ENCODE measurements around the gene CCNK.

The CCNK gene

DNA sequence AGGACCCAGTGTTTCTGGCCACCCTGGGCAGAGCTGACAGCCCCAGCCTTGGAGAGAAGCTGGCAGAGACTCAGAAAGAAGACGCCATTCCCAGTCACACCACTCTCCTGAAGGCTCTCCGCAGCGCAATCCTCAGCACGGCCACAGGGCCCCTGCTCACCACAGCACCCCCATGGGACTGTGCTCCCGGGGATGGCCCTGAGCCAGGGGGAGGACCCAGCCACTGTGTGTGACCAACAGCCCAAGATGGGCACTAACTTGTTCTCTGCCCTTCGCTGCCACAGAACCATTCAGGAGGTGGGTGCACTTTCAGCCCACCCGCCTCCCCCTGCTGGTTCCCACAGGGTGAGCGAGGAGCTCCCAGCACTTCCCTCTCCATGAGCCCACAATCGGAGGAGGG lies 57.1 kb downstream of the CCNK start:
- DNase-seq = no peak

DNA sequence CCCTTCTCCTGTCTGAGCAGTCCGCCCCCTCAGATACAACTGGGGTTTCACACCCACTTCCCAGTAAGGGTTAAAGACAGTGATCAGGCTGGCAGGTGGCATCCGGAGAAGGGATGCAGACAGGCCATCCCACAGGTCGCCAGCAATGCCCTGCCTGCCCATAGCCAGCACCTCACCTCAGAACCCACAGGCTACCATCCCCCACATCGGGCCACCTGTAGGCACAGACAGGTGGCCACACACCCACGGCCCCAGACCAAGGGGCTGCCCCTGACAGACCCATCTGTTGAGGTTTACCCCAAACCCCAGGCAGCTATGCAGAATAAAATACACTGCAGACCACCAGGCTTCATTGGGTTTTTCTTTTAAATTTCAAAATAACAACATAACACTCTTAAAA lies 57.5 kb downstream of the CCNK start:
- DNase-seq = no peak

DNA sequence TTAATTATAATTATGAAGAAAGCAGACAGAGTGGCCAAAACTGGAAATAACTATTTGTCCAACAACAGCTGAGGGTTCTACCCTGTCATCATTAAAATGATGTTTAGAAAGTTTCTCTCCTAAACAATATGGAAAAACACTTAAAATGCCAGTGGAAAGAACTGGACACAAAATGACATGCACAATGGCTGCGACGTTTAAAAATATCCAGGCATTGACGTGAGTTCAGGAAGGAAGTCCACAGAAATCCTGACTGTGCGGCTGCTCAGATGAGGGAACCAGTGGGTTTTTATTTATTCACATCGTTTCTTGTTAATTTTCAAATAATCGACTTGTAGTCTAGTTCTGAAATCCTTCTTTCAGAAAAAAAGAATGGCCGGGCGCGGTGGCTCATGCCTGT lies 58.3 kb downstream of the CCNK start:
- no peak for DNase-seq

DNA sequence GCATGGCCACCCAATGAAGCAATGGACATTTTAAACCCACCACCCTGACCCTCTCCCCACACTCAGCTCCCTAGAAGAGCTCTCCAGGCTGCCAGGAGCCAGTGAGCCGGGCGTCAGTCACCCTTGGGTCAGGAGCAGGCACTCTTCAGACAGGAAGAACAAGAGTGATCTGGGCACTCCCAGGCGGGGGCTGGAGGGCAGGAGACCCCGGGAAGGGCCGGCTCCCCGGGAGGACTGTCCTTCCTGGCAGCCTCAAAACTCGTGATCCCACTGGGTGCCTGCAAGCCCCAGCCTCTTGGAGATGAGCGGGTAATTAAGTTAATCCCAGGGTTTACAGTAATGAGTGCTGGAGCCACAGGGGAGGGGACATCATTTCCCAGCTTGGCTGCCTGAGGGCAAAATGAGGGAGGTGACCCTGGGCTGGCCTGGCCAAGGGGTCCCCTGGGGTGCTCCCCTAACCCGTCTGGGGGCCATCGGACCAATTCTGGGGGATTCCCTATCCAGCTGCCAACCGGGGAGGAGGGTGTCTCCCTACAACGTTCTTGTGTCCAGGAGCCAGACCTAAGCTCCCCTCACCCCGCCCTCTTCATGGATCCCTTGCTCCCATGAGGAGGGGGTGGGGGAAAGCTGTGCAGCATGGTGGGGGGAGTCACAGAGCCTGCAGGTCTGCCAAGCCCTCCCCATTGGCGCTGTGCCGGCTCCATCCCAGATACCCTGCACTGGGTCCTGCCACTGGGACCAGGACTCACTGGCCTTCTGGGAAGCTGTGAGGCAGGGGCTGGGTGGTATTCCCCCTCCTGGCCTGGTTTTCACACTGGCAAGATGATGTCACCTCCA lies 59.2 kb downstream of the CCNK start:
- DNase-seq = no peak

DNA sequence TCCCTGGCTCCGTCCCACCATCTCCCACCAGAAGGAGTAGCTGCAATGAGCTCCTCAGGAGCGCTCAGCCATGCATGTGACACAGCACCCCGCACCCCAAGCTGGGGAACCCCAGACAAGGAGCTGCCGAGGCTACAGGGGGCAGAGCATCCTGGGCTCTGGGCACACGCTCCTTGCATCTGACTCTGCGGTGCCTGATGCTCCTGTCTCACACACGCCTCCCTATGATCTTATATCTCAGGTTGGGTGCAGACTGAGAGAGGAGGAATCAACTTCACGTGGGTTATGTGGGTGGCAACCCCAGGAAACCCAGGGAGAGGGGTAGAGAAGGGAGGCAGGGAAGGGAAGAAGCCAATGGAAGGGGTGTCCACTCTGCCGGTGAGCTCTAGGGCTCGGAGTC lies 60.0 kb downstream of the CCNK start:
- no peak for DNase-seq

DNA sequence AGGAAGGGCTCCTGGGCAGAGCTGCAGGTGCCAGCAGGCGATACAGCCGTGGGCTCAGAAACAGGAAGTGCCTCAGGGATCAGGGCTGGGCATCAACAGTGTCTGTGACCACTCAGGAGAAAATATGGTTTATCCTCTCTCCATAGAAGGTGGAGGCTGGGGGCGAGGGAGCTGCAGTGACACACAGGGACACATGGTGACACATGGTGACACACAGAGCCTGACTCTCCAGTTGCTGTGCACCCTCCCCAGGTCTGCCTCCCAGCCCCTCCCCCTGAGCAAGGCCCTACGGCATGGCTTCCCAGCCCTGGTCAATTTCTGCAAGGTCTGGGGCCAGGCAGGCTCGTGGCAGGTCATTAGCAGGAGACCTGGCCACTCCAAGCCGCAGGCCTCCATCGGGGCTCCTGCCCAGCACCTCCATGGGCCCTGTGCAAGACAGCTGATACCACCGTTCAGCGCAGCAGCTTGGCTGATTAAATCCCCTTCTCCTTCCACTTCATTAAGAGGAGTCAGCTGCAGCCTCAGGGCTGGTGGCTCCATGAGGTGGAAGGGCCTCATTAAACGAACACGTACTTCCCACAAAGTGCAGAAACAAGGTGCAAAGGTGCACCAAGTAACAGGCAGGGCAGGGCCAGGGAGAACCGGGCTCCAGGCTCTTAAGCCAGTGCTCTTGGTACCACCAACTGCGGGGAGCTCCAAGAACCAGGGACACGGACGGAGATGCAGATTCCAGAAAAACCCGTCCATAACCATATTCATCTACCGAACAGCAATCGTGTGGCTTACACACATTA lies 60.7 kb downstream of the CCNK start:
- no peak for DNase-seq

DNA sequence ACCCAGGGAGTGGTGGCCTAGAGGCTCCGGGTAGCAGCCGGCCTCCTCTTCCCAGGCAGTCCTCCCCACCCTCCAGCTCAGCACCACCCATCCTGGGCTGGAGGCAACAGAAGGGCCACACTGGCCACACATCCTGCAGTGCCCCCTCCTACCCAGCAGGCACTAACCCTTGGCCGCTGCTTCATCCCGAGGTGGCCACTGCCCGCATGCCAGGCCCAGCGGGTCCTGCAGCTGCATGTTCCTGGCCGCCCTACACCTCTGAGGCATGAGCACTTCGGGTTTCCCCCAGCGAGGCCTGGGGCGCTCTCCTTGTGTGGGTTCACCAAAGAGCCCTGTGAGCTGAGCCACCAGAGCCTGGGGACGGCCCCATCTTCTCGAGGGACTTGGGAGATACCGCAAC lies 61.4 kb downstream of the CCNK start:
- DNase-seq = no peak

DNA sequence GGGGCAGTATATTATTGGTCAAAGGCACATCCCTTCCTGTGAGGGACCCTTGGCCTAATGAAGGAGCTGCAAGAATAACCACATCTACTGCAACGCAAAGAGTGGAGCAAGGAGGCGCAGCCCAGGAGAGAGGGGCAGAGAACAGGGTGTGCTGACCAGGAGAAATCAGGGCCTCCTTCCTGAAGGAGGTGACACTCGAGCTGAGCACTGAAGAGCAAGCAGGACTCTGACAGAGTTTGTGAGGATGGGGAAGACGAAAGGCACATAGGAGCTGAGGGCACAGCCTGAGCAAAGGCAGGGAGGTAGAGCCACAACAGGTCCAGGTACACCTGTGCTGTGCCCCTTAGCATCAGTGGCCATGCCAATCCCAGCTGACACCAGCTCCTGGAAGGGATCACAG lies 62.2 kb downstream of the CCNK start:
- no peak for DNase-seq

DNA sequence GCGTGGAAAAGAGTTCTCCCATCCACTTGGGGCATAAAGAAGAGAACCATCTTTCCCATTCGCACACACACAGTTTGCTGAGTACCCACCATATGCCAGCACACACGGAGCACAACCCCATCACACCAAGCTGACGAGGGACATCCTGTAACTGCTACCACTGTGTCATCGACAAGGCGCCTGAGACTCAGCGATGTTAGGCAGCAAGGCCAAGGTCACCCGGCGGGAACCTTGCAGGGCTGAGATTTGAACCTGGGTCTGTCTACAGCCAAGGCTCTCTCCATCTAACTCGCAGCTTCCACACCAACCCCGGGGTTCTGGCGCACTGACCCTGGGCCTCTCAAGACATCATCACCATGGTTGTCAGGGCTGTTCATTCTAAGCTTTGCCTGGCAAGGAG lies 62.8 kb downstream of the CCNK start:
- no peak for DNase-seq

DNA sequence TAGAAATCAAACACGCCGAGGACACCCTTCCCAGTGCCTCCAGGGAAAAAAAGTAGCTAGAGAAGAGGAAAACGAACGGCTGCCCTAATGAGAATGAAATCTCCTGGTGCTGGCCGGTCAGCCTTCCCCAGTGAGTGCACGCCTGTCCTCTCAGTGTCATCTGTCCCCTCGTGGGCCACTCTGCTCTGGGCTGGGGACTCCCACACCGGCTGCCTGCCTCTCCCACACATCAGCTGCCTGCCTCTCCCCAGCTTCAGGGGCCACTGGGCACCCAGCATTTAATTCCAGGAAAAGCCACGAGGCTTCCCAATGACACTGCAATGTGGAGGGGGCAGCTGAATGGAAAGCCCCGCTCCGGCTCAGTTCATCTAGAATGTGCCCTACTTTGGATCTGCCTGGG lies 63.8 kb downstream of the CCNK start:
- DNase-seq = no peak

DNA sequence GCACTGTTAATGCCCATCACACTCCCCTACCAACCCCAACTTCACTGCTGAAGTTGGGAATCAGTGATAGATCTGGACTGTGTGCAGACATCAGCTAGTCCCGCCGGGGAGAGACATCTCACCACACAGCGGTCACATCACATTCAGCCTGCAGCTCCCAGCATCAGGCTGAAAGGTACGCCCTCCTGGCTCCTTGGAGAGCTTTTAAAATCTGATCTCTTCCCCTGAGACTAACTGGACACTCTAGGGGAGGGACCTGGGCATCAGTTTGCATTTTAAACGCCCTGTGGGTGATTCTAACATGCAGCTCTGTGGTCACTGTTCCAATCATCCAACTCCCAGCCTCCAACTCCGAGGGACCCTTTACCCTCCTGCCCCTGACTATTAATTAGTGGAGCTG lies 64.4 kb downstream of the CCNK start:
- no peak for DNase-seq

DNA sequence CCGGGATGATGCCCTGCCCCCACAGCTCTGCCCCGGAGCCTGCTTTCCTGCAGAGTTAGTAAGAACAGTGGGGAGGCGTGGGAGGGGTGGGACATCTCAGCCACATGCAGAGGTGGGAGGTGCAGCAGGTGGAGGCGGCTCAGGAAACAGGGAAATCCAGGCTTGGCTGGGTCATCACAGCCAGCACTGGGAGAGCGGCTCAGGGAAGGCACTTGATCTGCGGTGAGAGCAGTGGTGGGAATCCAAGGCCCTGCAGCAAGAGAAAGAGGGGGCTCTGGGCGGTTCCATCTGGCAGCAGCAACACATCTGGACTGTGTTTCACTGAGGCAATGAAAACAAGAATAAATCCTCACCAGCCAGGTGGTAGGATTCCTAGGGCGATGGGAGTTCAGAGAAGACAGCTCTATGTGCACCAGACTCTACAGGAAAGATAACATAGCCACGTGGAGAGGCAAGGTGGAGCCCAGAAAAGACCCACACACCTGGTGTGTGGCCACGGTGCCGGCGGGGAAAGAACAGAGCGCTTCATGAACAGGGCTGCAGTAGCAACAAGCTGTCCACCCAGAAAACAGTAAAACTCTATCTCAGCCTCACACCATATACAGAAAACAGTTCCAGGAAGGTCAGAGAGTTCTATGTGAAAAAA lies 65.1 kb downstream of the CCNK start:
- no peak for DNase-seq

DNA sequence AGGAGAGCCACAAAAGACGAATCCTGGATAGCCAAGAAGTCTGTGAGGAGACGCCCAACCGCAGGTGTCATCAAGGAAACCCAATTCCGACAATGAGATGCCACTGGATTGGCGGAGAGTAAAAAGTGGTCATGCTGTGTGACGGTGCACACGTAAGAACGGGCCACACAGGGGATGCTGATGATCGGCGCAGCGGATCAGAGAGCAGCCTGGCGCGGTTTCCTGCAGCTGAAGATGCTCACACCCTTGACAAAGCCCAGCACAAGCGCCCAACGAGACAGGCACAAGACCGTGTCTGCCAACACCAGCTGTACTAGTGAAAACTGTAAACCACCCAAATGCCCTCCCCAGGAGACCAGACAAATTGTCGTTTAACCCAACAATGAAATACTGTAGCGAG lies 67.0 kb downstream of the CCNK start:
- no peak for DNase-seq

DNA sequence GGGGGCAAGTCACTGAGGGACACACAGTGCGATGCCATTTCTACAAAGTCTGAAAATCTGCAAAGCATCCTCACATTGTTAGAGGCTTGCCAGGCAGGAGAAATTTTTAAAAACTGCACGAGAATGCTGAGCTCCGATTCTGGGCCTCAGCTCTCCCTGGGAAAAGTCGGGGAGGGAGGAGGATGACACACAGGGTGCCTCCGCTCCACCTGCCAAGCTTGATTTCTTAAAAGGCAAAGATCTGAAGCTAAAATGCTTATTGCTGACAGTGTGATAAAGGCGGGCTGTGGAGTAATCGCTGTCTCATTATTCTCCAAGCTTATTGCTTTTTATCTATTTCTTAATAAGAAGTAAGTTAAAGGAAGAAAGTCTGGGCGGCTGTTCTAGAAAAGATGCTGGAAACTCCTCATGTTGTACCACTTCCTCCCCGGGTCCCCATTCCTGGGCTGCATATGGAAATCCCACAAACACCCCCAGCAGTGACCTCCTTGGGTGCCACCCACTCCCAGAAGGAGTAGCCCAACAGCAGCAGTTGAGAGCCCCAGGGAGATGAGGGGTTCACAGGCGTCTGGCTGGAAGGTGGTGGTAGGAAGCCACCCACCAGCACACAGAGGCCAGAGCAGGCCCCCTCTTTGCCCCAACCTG lies 67.8 kb downstream of the CCNK start:
- no peak for DNase-seq

DNA sequence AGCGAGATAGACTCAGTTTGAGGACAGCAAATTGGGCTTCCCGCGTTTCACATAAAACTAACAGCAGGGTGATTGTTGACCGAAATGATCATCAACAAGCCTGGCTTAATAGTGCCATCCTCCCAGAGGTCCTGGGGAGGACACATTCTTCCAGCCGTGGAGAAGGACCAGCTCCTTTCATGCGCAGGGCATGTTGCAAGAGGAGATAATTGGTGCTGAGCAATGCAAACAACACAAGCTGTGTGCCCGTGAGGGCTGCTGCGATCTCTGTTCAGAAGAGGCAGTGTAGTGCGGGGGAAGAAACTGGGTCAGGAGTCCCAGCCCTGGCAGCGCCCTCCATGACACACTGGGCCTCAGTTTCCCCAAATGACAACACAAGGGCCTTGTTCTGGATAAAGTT lies 68.5 kb downstream of the CCNK start:
- no peak for DNase-seq

DNA sequence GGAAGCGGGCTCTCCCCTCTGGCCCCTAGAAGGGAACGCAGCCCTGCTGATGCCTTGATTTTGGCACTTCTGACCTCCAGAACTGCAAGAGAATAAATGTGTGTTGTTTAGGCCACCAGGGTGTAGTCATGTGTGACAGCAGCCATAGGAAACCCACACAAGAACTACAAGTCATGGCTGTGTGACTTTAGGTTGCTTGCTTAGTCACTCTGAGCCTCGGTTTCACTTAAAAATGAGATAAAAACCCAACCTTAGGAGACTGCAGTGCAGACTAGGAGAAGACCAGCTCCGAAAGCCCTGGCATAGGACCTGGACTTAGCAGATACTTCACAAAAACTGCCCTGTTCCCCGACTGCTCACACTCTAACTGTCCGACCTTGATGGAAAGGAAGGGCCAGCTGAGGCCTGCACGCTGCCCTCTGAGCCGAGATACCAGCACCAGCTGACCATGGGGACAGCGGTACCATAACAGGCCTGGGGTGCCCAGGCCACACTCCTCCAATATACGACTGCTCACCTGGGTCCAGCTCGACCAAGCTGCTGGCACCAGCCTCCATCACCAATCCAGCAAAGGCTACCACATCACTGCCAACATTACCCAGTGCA lies 69.3 kb downstream of the CCNK start:
- no peak for DNase-seq

DNA sequence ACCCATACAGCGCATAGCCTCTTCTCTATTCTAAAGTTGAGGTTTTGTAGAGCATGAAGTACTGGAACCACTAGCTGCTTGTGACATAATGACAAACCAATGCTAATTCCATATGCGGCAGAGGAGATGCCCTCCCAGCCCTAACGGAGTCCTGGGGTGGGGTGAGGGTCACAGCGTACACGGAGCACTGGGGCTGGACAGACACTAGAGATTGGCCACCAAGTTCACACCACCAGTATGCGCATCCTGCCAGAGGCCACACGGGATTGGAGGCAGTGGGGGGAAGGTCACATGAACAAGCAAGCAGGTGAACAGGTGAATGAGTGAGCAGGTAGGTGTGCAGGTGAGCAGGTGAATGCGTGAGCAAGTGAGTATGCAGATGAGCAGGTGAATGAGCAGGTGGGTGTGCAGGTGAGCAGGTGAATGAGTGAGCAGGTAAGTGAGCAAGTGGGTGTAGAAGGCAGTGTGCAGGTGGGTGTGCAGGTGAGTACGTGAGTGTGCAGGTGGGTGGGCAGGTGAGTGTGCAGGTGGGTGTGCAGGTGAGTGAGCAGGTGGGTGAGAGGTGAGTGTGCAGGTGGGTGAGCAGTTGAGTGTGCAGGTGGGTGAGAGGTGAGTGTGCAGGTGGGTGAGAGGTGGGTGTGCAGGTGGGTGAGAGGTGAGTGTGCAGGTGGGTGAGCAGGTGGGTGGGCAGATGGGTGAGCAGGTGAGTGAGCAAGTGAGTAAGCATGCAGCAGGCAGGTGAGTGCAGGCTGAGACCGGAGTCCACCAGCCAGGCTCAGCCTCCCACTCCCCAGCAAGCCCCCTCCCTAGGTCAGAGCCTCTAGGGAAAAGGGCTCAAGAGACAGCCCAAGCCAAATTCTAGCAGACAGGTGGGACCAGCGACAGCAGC lies 70.1 kb downstream of the CCNK start:
- DNase-seq = no peak

DNA sequence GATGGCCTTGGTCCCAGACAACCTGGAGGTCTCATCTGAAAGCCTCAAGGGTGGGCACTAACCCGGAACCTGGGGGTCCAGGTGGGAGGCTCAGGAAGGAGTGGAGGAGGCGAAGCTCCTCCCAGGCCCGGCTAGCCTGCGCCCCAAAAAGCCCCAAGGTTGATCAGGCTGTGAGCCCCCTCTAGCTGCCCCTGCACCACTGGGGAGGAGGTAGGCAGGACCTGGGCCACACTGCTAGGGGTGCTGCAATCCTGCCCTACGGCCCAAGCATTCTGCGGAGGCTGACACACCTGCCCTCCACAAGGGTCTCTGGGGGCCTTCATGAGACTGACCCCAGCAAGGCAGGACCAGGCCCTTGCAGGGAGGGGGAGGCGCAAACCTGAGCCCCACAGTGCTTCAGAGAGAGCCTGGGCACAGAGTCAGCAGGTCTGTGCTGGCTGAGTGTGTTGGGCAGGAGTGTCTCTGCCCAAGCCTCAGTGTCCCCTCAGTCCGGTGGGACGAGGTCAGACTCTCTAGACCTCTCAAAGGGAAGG lies 70.9 kb downstream of the CCNK start:
- no peak for DNase-seq

DNA sequence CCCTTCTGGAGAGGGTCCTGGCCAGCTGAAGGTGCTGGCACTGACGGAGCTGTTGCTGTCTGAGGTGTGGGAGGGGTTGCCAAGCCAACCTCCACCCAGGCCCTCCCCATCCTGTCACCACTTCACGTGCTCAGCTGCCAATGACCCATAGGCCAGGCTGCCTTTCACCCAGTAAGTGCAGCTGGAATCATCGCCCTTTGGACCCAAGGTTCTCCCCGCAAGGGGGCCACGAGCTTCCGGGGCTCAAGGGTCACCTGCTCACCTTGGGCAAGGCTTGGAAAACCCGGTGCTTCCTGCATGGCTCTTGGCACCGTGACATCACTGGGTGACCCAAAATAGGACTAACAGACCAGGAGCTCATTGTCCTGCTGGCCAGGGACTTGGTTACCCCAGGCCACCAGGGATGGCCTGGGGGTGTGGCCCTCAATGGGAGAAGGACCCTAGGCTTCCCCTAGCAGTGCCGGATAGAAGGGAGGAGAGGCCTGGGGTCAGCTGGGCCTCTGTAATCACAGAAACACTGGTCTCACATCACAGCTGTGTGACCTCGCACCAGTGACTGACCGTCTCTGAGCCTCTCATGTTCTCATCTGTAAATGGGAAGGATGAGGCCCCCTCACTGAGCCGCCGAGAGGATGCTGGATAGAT lies 71.5 kb downstream of the CCNK start:
- no peak for DNase-seq

DNA sequence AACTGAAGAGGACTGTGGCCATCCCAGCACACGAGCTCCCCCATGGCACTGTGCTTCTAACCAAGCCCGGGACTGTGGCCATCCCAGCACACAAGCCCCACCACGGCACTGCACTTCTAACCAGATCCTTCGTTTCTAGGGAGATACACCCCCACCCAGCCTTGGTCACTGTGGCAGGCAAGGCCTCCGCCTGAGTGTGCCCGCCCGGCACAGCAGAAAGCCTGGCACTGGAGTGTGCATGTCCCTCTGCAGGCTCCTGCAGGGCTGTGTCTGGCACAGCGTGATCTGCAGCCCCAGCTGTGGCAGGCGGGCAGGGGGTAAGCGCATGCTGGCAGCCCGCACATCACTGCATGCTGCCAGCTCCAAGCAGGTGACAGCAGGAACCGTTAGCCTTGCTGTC lies 73.0 kb downstream of the CCNK start:
- no peak for DNase-seq

Measured in SW 1271 (cell line).